DOHH2 (cell line): ENCODE data around the gene PDIK1L.
A peak's percentile ranks its signal among the peaks of the same experiment; 100 is the strongest.

ENCODE experiments used
- H3F3A ChIP-seq: fragments of 200-600 bp; sonication (generic), shearing (Covaris generic); 2 replicates; pipeline ENCODE4 v1.6.0; 2016; ENCODE audit warnings: antibody characterized with exemption, mild to moderate bottlenecking; ENCODE audit not compliant: control insufficient read depth, insufficient read depth
- H3K27ac ChIP-seq: fragments of 200-600 bp; sonication (generic); 2 replicates; pipeline ENCODE4 v1.5.1; 2014; ENCODE audit warnings: low read depth, mild to moderate bottlenecking, low read length, moderate library complexity
- H3K27me3 ChIP-seq: fragments of 200-600 bp; sonication (generic); 2 replicates; pipeline ENCODE4 v1.6.1; 2014; ENCODE audit warnings: mild to moderate bottlenecking, low read length, mixed read lengths; ENCODE audit not compliant: control insufficient read depth
- H3K36me3 ChIP-seq: fragments of 200-600 bp; sonication (generic); 2 replicates; pipeline ENCODE4 v1.6.1; 2014; ENCODE audit warnings: mild to moderate bottlenecking, low read length, moderate library complexity, mixed read lengths; ENCODE audit not compliant: control insufficient read depth
- H3K4me1 ChIP-seq: fragments of 200-600 bp; sonication (generic); 2 replicates; pipeline ENCODE4 v1.6.1; 2014; ENCODE audit warnings: mild to moderate bottlenecking, low read length, mixed read lengths; ENCODE audit not compliant: control insufficient read depth
- H3K4me2 ChIP-seq: fragments of 200-600 bp; sonication (generic); 2 replicates; pipeline ENCODE4 v1.6.0; 2014; ENCODE audit warnings: mild to moderate bottlenecking, low read length, moderate library complexity
- H3K4me3 ChIP-seq: fragments of 200-600 bp; sonication (generic); 2 replicates; pipeline ENCODE4 v1.5.1; 2014; ENCODE audit warnings: mild to moderate bottlenecking, low read length, mixed read lengths
- H3K79me2 ChIP-seq: fragments of 200-600 bp; sonication (generic); 2 replicates; pipeline ENCODE4 v1.6.1; 2014; ENCODE audit warnings: mild to moderate bottlenecking, low read length, mixed read lengths; ENCODE audit not compliant: control insufficient read depth
- H3K9me2 ChIP-seq: fragments of 200-600 bp; sonication (generic); replicated peaks from 2 replicates; pipeline ENCODE4 v1.6.1; 2014; ENCODE audit warnings: mild to moderate bottlenecking, low read length, mixed read lengths; ENCODE audit not compliant: control insufficient read depth
- H3K9me3 ChIP-seq: fragments of 200-600 bp; sonication (generic); 2 replicates; pipeline ENCODE4 v1.6.1; 2014; ENCODE audit warnings: antibody characterized with exemption, low read length, mixed read lengths; ENCODE audit not compliant: control insufficient read depth, insufficient read depth
- H4K20me1 ChIP-seq: fragments of 200-600 bp; sonication (generic); 2 replicates; pipeline ENCODE4 v1.6.0; 2014; ENCODE audit warnings: low read depth, mild to moderate bottlenecking, antibody characterized with exemption, low read length, moderate library complexity; ENCODE audit not compliant: control insufficient read depth, insufficient read depth
- CTCF ChIP-seq: fragments of 200-600 bp; sonication (generic); IDR thresholded peaks from one replicate; pipeline ENCODE4 v1.5.1; 2014; ENCODE audit warnings: antibody characterized with exemption, mild to moderate bottlenecking, low read depth, low read length; ENCODE audit not compliant: poor library complexity, severe bottlenecking
- EZH2phosphoT487 ChIP-seq: fragments of 200-600 bp; sonication (generic); IDR thresholded peaks from 2 replicates; pipeline ENCODE4 v1.6.1; 2017; ENCODE audit warnings: borderline replicate concordance, mild to moderate bottlenecking, antibody characterized with exemption, low read length, moderate library complexity, mixed read lengths

The PDIK1L gene

GRCh38 chr1:26169198-26169554 lies 57.6 kb downstream of the PDIK1L start:
- Histone ChIP-seq H3K4me3 (peak overlapping the region; percentile 93), H4K20me1 (no peaks in the 10 kb centered on the region)

GRCh38 chr1:26169669-26170471 lies 58.2 kb downstream of the PDIK1L start, which contains the start of gene ZNF593:
ZNF593 (plus strand) TSS chr1:26169908; CDS start chr1:26169984, 76 bp downstream.
- no peaks in the 10 kb centered on the region for H4K20me1 ChIP-seq
- H3K4me3 ChIP-seq: peak within 1 kb of the TSS; percentile 93
- H3K36me3 ChIP-seq: peaks cover 22% of the 10 kb centered on the region
- peaks cover 3% of the 10 kb centered on the region; the same call in 1 of the 2 replicates for H3F3A ChIP-seq
- peak within 1 kb of the TSS; percentile 89 for H3K4me2 ChIP-seq
- H3K79me2 ChIP-seq: peaks cover 20% of the 10 kb centered on the region
- peaks cover 14% of the 10 kb centered on the region for H3K4me1 ChIP-seq
- no peaks in the 10 kb centered on the region for H3K9me3 ChIP-seq
- H3K27ac ChIP-seq: peak within 1 kb of the TSS; percentile 22; the same call in 1 of the 2 replicates
- TF ChIP-seq CTCF (peak; percentile 87), EZH2phosphoT487 (no peak)
- H3K9me2 ChIP-seq: no peaks in the 10 kb centered on the region
- H3K27me3 ChIP-seq: no peaks in the 10 kb centered on the region; the same call in 1 of the 2 replicates

More at GRCh38 chr1:26169198-26169554, 57.6 kb downstream of the PDIK1L start:
- H3K36me3 ChIP-seq: peaks cover 22% of the 10 kb centered on the region
- H3K9me2 ChIP-seq: no peaks in the 10 kb centered on the region
- H3K79me2 ChIP-seq: peaks cover 20% of the 10 kb centered on the region
- no peak for TF ChIP-seq CTCF
- no peak for TF ChIP-seq EZH2phosphoT487
- H3K27ac ChIP-seq: no peak overlapping the region
- peak overlapping the region; percentile 89 for H3K4me2 ChIP-seq
- peaks cover 3% of the 10 kb centered on the region; the same call in 1 of the 2 replicates for H3F3A ChIP-seq
- H3K9me3 ChIP-seq: no peaks in the 10 kb centered on the region
- peaks cover 20% of the 10 kb centered on the region for H3K4me1 ChIP-seq
- peaks cover 4% of the 10 kb centered on the region for H3K27me3 ChIP-seq

GRCh38 chr1:26170472-26170821 lies 58.8 kb downstream of the PDIK1L start:
- H4K20me1 ChIP-seq: no peaks in the 10 kb centered on the region
- peak overlapping the region; percentile 89 for H3K4me2 ChIP-seq
- H3K9me3 ChIP-seq: no peaks in the 10 kb centered on the region
- H3K27ac ChIP-seq: peak overlapping the region; percentile 22; the same call in 1 of the 2 replicates
- TF ChIP-seq EZH2phosphoT487 (no peak), CTCF (no peak)
- H3K4me3 ChIP-seq: peak overlapping the region; percentile 93
- peaks cover 22% of the 10 kb centered on the region for H3K36me3 ChIP-seq
- peaks cover 3% of the 10 kb centered on the region; the same call in 1 of the 2 replicates for H3F3A ChIP-seq
- H3K4me1 ChIP-seq: peaks cover 14% of the 10 kb centered on the region
- no peaks in the 10 kb centered on the region for H3K9me2 ChIP-seq
- H3K27me3 ChIP-seq: no peaks in the 10 kb centered on the region
- H3K79me2 ChIP-seq: peaks cover 20% of the 10 kb centered on the region
